ENCODE data around the gene SMPX. TPM values are rescaled to one million over a fixed set of nuclear protein-coding genes. Genes with fewer than 3 reads are reported as not detected.
A peak's percentile ranks its signal among the peaks of the same experiment; 100 is the strongest.

SMPX gene
- total RNA-seq, 2 experiments from 2014 or later = not detected

- H3K9me3 Mint-ChIP-seq = no peaks in the 10 kb centered on the region
- peaks cover 8% of the 10 kb centered on the region for H3K36me3 Mint-ChIP-seq (ENCODE audit: low read depth)
- ChIA-PET POLR2A (no interaction called here), CTCF (no interaction called here)
- H3K27me3 Mint-ChIP-seq = peaks cover 7% of the 10 kb centered on the region
- H3K4me1 Mint-ChIP-seq = peaks cover 1% of the 10 kb centered on the region
- peak within 1 kb of the TSS; percentile 52 for H3K4me3 Mint-ChIP-seq
- no peak for DNase-seq
- H3K27ac Mint-ChIP-seq = peak within 1 kb of the TSS; percentile 64
Observed at GRCh38 chrX:21658152-21658737, 99.7 kb downstream of the SMPX start, which contains the start of gene KLHL34. Gene KLHL34 (minus strand): TSS chrX:21658330. CDS start chrX:21657788, 542 bp downstream.

- ChIA-PET POLR2A (no interaction called here), CTCF (interaction anchor here (1.2 kb wide), 1 partner anchor 9 kb away, joined by 4 read pairs; no protein-coding TSS in a partner anchor)
- Mint-ChIP-seq H3K27ac (no peak overlapping the region), H3K36me3 (ENCODE audit: low read depth) (peaks cover 8% of the 10 kb centered on the region), H3K9me3 (no peaks in the 10 kb centered on the region), H3K27me3 (peaks cover 7% of the 10 kb centered on the region), H3K4me3 (peak overlapping the region; percentile 52), H3K4me1 (peaks cover 1% of the 10 kb centered on the region)
- DNase-seq = no peak
Observed at GRCh38 chrX:21657318-21658151, 100.4 kb downstream of the SMPX start.

- no peak for DNase-seq
- Mint-ChIP-seq H3K4me3 (no peak overlapping the region), H3K36me3 (ENCODE audit: low read depth) (peaks cover 8% of the 10 kb centered on the region), H3K9me3 (no peaks in the 10 kb centered on the region), H3K27me3 (peaks cover 7% of the 10 kb centered on the region), H3K4me1 (peaks cover 1% of the 10 kb centered on the region), H3K27ac (no peak overlapping the region)
- POLR2A ChIA-PET = no interaction called here
- CTCF ChIA-PET = interaction anchor here (1.2 kb wide), 1 partner anchor 9 kb away, joined by 4 read pairs; no protein-coding TSS in a partner anchor
Observed at GRCh38 chrX:21656587-21657317, 101.2 kb downstream of the SMPX start.

Other genes starting within 250 kb of the SMPX start
- gene KLHL34, start 99.8 kb downstream of the SMPX start, total RNA-seq = under 1 TPM; 0.50 to 0.58 TPM
- 1 to 10 TPM; 8.3 to 8.4 TPM for gene MBTPS2, start 81.5 kb upstream of the SMPX start, total RNA-seq
- 1 to 10 TPM; 1.5 to 2.0 TPM for gene YY2, start 97.9 kb upstream of the SMPX start, total RNA-seq
- 10 to 100 TPM; 55.4 to 60.8 TPM for gene SMS, start 182.6 kb upstream of the SMPX start, total RNA-seq